Measurements from ENCODE around the gene MAP1S.
A peak's percentile ranks its signal among the peaks of the same experiment; 100 is the strongest.

Gene MAP1S, protein sequence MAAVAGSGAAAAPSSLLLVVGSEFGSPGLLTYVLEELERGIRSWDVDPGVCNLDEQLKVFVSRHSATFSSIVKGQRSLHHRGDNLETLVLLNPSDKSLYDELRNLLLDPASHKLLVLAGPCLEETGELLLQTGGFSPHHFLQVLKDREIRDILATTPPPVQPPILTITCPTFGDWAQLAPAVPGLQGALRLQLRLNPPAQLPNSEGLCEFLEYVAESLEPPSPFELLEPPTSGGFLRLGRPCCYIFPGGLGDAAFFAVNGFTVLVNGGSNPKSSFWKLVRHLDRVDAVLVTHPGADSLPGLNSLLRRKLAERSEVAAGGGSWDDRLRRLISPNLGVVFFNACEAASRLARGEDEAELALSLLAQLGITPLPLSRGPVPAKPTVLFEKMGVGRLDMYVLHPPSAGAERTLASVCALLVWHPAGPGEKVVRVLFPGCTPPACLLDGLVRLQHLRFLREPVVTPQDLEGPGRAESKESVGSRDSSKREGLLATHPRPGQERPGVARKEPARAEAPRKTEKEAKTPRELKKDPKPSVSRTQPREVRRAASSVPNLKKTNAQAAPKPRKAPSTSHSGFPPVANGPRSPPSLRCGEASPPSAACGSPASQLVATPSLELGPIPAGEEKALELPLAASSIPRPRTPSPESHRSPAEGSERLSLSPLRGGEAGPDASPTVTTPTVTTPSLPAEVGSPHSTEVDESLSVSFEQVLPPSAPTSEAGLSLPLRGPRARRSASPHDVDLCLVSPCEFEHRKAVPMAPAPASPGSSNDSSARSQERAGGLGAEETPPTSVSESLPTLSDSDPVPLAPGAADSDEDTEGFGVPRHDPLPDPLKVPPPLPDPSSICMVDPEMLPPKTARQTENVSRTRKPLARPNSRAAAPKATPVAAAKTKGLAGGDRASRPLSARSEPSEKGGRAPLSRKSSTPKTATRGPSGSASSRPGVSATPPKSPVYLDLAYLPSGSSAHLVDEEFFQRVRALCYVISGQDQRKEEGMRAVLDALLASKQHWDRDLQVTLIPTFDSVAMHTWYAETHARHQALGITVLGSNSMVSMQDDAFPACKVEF

DNA sequence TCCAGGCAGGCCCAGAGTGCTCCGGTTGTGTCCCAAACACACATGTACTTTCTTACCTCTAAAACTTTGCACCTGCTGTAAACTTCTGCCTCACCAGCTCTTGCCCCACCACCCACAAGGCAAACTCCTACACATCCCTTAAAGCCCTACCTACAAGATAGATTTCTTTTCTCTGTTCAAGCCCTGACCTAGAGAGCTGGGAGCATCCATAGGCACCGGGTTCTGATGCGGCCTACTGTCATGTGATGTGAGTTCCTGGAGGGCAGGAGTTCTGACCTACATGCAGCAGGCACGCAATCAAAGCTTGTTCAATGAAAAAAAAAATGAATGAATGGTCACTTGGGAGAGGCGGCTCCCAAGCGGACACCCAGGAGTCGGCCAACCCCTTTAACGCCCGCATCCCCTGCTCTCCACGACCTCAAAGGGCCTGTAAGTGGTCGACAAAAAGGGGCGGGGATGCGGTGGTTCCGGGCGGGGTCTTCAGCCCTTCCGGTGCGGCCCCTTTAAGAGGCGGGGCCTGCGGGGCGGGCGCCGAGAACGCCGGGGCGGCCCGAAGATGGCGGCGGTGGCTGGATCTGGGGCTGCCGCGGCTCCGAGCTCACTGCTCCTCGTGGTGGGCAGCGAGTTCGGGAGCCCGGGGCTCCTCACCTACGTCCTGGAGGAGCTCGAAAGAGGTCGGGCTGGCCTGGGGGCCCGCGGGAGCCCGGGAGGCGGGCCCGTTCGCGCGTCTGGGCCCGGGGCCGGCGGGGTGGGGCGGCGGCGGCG lies at the start of gene MAP1S:
Gene MAP1S (plus strand): TSS at position 534 of the 765 bp plus-strand sequence. CDS start 23 bp downstream, at position 557.
- DNase-seq = peak; percentile 17 to 62 (median 51)

DNA sequence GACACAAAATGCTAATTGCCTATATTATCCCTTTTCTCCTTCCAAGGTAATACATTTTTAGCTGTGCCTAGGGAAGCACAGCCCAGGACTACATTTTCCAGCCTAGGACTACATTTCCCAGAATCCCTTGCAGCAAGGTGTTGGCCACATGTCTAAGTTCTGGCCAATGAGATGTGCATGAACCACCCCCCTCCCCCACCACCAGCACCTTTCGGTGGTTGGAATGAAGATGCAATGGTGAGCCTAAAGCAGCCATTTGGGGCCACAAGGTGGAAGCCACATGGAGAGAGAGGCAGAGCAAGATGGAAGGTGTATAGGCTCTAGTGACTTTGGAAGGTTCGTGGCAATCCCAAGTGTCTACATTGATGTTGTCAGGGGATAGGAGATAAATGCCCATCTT lies 47.4 kb upstream of the MAP1S start:
- DNase-seq = peak in 1 of 6 experiments; percentile 7

DNA sequence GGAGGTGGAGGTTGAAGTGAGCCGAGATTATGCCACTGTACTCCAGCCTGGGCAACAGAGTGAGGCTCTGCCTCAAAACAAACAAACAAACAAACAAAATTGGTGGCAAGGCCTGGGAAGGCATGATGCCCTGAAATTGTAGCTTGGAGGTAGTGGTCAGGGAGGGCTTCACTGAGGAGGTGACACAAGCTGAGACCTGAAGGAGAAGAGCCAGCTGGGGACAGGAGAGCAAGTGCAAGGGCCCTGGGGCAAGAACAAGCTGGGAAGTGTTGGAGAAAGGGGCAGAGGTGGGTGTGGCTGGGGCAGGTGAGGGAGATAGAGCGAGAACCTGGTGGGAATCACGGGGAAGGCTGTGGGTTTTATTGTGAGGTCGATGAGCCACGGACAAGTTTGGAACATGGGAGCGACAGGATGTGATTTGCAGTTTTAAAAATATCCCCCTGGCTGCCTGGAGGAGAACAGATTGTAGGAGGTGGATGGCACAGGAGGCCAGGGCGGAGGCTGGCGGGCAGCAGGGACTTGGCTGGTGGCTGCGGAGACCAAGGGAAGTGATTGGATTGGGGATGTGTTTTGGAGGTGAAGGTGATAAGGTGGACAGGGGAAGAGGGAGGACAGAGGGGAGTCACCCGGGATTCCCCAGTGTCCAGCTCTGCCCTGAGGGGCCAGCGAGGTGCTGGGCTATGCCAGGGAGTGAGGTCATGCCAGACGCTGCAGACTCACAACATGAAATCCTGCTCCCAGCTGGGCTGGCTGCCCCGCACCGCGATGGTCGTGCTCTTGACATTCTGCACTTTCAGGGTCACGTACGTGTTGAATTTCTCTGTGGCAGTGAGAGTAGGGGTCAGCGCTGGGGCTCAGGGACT lies 45.1 kb upstream of the MAP1S start:
- DNase-seq = no peak

DNA sequence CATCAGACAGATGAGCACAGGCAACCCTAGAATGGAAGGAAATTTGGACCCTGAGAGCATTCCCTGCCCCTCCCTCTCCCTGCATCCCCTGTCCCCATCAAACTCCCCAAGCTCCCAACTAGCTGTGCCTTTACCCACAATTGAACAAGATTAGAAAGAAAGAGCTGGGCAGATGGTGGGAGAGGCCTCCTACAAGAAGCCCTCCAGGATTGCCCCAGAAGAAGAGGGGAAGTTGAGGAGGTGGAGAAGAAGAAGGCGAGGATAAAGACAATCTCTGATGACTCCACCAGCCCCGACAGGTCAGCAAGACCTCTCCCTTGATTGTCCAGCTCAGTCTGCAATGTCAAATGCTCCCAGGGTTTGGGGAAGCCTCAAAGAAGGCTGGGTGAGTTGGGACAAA lies 43.0 kb upstream of the MAP1S start:
- DNase-seq = no peak

DNA sequence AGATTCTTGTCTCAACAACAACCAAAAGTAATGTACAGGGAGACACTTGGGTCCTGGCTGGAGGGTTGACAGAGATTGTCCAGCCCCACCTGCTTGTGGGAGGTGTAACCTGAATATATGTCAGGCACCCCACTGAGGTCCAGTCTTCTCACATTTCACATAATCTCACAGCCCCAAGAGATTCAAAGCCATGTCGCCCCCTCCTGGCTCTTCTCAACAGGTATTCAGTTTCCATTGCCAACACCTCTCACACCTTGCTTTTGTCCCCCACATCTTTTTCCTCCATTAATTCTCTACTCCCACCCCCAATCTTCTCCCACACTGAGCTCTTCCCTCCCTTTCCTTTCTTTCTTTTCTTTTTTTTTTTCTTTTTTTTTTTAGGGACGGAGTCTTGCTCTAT lies 42.3 kb upstream of the MAP1S start:
- DNase-seq = no peak

DNA sequence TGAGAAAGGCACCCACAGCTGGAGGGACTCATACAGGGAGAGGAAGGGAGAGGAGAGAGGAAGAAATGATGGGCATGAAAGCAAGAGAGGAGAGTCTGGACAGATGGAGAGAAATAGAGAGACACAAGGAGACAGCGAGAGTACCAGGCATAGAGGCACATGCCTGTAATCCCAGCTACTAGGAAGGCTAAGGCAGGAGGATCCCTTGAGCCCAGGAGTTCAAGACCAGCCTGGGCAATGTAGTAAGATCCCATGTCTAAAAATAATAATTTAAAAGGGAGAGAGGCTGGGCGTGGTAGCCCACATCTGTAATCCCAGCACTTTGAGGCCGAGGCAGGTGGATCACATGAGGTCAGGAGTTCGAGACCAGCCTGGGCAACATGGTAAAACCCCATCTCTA lies 40.4 kb upstream of the MAP1S start:
- DNase-seq = no peak

DNA sequence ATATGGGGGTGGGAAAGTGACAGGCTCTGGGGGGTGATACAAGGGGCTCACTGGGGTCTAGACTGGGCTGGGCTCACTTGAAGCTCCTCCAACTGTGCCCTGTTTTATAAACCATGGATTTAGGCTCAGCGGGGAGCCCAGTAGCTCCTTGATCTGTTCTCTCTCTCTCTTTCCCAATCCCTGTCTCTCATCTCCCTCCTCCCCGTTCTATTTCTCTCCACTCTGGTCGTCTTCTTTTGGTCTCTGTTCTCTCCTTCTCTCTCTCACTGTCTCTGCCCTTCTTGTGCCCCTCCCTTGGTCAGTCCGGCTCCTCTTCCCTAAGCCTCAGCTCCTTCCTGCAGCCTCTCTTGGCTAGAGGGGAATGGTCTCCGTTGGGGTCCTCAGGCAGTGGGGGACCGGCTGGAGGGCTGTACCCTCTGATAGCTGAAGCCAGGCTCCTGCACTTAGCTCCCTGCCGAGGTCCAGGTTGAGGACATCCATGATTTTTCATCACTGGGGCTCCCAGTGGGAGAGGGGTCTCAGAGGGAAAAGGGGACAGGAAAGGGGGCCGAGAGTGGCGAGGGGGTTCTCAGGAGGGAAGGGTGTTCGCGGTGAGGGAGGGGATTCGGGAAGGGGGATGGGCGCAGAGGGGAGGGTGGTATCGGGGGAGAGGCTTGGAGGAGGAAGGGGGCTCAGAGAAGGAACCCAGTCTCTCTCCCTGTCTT lies 39.6 kb upstream of the MAP1S start:
- no peak for DNase-seq

DNA sequence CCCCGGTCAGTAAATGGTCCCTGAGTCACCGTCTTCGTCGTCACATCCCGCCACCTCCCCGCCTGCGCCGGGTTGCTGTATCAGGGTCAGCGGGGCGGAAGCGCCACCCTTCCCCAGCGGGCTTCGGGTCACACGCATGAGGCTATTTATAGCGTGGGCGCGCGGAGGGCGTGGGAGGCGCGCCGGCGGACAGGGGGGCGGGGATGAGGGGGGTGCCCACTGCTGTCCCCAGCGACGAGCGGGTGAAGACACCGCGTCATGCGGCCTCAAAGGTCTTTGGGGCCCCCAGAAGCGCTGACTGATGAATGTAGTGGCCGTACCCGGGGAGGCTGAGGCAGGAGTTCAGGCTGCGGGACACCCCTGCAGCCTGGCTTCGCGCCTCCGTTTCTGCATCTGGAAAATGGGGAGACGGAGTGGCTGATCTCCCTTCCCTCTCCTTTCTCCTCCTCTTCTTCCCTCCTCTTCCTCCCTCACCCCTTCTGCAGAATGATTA lies 39.0 kb upstream of the MAP1S start:
- no peak for DNase-seq

DNA sequence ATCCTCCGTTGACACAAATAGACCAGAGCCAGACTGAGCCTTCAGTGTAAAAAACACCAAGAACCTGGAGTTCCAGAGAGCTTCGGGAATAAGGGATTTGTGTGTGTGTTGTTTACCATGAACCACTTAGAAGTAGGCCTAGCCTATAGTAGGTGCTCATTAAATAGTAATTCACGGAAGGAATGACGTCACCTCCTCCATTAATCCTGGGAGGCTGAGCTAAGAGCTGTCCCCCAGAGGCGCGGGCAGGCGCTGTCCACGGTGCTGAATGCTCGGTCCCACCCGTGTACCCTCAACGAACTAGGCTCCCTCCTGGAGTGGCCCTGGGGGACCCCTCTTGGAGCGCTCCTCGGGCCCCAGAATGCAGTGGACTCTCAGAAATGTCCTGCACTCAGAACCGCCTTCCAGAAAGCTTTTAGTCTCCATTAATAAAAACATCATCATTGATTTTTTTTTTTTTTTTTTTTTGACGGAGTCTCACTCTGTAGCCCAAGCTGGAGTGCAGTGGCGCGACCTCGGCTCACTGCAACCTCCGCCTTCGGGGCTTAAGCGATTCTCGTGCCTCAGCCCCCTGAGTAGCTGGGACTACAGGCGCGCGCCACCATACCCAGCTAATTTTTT lies 37.7 kb upstream of the MAP1S start:
- peak in 2 of 6 experiments; percentile 7 to 11 for DNase-seq

DNA sequence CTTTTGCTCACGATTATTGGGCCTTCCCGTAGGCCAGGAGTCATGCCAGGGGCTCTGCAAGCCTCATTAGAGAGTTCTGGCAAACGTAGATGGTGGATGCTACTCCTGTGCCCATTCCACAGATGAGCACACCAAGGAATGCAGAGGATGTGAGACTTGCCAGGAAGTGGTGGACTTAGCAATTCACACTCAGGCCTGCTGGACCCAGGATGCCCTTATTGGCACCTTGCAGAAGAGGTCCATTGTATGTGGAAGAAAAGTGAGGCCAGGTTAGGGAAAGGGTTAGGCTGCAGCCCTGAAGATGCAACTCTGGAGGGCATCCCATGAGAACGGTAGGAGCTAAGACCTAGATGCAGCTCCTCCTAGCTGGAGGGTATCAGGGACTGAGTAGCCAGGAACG lies 37.0 kb upstream of the MAP1S start:
- DNase-seq = no peak

DNA sequence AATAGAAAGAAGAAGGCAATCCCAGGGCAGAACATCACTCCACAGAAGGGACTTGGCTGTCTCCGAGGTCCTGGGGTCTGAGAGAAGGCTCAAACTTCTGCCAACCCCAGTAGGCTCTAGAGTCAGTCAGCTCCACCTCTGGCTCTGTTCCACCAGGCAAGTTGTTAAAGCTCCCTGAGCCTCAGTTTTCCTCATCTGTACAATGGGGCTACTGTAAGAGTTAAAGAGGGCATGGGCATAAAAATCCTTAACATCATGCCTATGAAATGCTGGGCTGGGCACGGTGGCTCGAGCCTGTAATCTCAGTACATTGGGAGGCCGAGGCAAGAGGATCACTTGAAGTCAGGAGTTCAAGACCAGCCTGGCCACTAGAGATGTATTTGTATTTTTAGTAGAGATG lies 36.2 kb upstream of the MAP1S start:
- DNase-seq = no peak

DNA sequence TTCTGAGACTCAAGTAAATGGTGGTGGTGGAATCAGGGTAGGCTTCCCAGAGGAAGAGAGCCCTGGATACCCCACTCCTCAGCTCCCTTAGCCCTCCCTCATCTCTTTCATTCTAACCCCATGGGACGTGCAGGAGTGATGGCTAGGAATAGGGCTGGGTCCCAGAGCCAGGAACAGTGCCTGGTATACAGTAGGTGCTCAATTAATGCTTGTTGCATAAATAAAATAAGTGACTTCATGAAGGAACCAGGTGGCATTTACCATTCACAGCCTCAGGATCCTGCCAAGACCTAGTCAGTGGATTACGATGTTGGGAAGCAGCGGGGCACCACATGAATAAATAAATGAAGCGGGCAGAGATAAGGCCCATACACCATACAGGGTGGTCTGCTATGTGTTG lies 35.0 kb upstream of the MAP1S start:
- DNase-seq = no peak

DNA sequence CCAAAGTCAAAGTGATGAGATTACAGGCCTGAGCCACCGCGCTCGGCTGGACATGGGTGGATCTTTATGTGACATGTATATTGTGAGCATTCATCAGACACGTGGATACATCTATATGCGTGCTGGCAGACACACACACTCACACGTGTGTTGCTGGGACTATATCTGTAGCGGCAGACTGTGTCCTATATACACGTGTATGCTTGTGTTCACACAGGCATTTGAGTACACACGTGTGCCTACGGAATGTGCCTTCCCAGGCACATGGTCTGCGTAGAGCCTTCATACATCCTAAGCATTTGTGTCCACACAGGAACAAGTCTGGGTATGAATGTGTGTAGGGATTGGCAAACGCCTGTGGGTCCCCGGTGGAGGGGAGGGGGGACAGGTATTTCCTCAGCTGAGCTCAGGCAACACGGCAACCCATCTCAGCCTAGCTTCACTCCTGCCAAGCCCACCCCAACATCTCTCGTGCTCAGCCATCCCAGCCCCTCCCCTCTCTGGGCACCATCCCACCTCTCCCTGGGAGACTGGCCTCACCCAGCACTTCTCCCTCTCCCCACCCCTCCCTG lies 33.7 kb upstream of the MAP1S start:
- DNase-seq = no peak

DNA sequence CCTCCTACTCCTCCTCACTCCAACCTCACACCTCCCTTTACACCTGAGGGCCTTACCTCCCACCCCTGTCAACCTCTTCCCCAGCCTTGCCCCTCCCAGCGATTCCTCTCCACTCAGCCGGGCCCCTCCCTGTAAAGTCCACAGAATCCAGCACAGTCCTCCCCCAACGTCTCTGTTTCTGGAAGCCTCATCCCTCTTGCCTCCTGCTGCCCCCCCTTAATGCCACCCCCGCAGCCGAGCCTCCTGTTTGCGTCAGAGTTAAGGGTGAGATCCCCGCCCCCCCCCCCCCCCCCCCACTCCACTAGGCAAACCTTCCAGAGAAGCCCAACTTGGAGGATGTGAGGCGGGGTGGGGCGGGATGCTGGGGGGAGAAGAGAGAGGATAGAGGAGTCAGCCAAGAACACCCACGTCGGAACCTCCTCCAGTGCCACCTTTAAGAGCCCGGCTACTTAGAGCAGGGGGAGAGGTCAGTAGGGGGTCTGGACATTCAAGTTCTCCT lies 33.2 kb upstream of the MAP1S start:
- DNase-seq = no peak

DNA sequence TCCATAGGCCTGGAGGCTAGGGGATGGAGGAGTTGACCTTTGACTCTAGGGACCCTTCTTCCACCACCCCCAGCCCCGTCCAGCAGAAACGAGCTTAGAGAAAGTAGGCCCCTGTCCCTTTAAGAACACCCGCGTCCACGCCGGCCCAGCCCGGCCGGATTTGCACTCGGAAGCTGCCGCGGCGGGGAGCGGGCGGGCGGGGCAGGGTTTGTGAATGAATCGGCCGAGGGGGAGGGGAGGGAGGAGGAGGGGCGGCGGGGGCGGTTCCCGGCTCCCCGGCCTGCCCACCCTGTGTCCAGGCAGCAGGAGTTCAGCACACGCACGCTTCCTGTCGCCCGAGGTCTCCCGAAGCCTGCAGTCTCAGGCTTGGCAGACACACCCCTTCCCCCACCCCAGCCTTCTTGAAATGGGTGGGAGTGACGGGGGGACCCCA lies 32.7 kb upstream of the MAP1S start:
- no peak for DNase-seq

DNA sequence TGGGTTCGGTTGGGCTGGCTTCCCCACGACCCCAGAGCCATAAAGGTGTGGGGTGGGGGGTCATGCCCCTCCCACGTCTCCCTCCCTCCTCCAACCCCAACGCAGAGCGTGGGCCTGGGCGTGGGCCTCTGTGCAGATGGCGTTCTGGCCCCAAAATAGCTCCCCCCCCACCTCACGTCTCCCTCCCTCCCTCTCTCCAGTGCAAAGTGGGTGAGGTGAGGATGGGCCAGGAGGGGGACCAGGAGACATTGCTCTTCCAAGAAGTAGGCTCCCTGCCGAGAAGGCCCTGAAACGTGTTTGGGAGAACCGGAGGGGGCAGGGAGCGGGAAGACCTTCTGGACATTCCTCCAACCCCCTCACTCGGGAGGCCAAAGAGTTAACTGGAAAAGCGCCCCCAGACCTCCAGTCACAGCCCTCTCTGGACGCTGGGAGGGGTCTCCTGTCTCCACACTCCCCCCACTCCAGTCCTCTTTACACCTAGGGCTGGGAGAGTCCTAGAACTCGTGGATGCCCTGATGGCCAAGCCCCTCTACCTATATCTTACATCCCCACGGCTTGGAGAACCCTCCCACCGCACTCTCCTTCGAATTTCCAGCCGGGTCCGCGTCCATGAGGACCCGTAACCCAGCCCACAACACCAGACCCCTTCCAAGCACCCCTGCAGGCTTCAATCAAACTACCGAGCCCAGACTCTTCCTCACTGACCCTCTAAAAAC lies 32.0 kb upstream of the MAP1S start:
- DNase-seq = no peak

DNA sequence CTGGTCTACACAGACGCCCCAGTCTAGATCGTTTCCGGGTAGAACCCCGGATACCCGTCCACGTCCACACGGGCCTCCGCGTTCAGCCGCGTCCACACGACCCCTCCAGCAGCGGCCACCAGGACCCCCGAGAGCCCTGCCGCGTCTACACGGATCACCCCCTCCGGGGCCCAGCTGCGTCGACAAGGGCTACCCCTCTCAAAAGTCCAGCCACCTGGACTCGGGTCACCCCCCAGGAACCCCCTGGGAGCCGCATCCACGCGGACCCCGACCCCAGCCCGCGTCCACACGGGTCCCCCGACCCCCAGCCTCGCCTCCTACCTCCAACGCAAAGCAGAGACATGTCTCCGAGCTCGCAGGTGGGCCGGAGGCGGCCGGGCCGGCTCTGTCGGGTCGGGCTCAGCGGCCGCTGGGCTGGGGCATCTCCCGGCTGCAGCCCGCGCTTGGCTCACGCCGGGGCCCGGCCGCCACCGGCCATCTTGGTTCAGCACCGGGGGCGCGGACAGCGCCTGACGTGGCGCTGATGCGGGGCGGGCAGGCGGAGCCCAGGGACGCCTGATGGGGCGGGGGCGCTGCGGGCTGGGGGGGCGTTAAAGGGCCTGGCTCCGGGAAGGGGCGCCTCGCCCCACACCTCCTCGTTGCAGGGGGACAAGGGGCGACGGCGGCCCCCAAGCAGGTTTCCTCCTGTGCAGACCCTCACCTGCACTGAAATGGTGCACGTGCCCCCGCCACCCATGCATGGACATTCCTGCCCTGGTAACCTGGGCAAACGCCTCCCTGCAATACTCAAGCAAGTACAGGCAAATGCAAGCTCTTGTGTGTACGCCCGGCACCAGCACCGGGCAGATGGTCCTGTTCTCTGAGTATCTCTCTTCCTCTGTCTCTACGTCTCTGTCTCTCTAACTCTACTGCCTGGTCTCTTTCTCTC lies 31.2 kb upstream of the MAP1S start, which contains the start of gene UNC13A:
Gene UNC13A (minus strand): TSS at position 498 of the 928 bp plus-strand sequence. CDS start 155 bp downstream, at position 343.
- DNase-seq = peak in 5 of 6 experiments; percentile 12 to 36 (median 28)

Measured in stimulated activated naive CD4-positive, alpha-beta T cell (primary cell).